Retina (tissue), 1 donor: ENCODE data around the gene EFNB2.
A peak's percentile ranks its signal among the peaks of the same experiment; 100 is the strongest.

Experiments used
- DNase-seq: peaks from one replicate; pipeline ENCODE4 v3.0.0-alpha.2; 2016

The EFNB2 gene

GRCh38 chr13:106550570-106551135 lies 15.2 kb upstream of the EFNB2 start:
- no peak for DNase-seq

- no peak for DNase-seq
Measured at GRCh38 chr13:106548064-106548696, 12.7 kb upstream of the EFNB2 start.

GRCh38 chr13:106541826-106542225 lies 6.4 kb upstream of the EFNB2 start:
- DNase-seq, result no peak

GRCh38 chr13:106540613-106541012 lies 5.2 kb upstream of the EFNB2 start:
- DNase-seq, result no peak

- DNase-seq, result no peak
Measured at GRCh38 chr13:106537521-106537920, 2.1 kb upstream of the EFNB2 start.

GRCh38 chr13:106536244-106537034 lies 977 bp upstream of the EFNB2 start:
- DNase-seq, result peak; percentile 96

- peak; percentile 72 for DNase-seq
Measured at GRCh38 chr13:106534639-106535551, 567 bp downstream of the EFNB2 start.

- peak; percentile 85 for DNase-seq
Measured at GRCh38 chr13:106533943-106534638, 1.4 kb downstream of the EFNB2 start.

GRCh38 chr13:106533101-106533942 lies 2.1 kb downstream of the EFNB2 start:
- peak; percentile 92 for DNase-seq

- peak; percentile 77 for DNase-seq
Measured at GRCh38 chr13:106532111-106532929, 3.1 kb downstream of the EFNB2 start.

GRCh38 chr13:106530980-106531481 lies 4.4 kb downstream of the EFNB2 start:
- peak; percentile 39 for DNase-seq

GRCh38 chr13:106530171-106530851 lies 5.2 kb downstream of the EFNB2 start:
- peak; percentile 29 for DNase-seq

- no peak for DNase-seq
Measured at GRCh38 chr13:106529415-106530170, 5.9 kb downstream of the EFNB2 start.

- DNase-seq, result no peak
Measured at GRCh38 chr13:106528718-106529414, 6.6 kb downstream of the EFNB2 start.

- no peak for DNase-seq
Measured at GRCh38 chr13:106527826-106528225, 7.6 kb downstream of the EFNB2 start.

GRCh38 chr13:106527445-106527801 lies 8.0 kb downstream of the EFNB2 start:
- DNase-seq, result no peak

- no peak for DNase-seq
Measured at GRCh38 chr13:106526738-106527444, 8.6 kb downstream of the EFNB2 start.

- no peak for DNase-seq
Measured at GRCh38 chr13:106525865-106526264, 9.6 kb downstream of the EFNB2 start.
